IPS-18c (cell line): Measurements from ENCODE around the gene MAD1L1.

ENCODE experiments used
- H3K4me3 ChIP-seq: 2 replicates; pipeline ENCODE4 v1.7.0; 2013; ENCODE audit warnings: low read depth, mild to moderate bottlenecking, low read length, moderate library complexity; ENCODE audit not compliant: insufficient read depth
- H3K9me3 ChIP-seq: one replicate; pipeline ENCODE4 v1.6.1; 2013; ENCODE audit warnings: mild to moderate bottlenecking, low read length, moderate library complexity; ENCODE audit not compliant: control insufficient read depth, insufficient read depth

MAD1L1 gene

GRCh38 chr7:1853986-1854865, 378.5 kb downstream of the MAD1L1 start:
- no peak overlapping the region; the same call in 1 of the 2 replicates for H3K4me3 ChIP-seq

GRCh38 chr7:1853431-1853985, 379.2 kb downstream of the MAD1L1 start:
- H3K4me3 ChIP-seq, result no peak overlapping the region
- H3K9me3 ChIP-seq, result no peaks in the 10 kb centered on the region

More at GRCh38 chr7:1853986-1854865, 378.5 kb downstream of the MAD1L1 start:
- H3K9me3 ChIP-seq, result no peaks in the 10 kb centered on the region

GRCh38 chr7:1852517-1853430, 380.0 kb downstream of the MAD1L1 start:
- no peak overlapping the region for H3K4me3 ChIP-seq
- H3K9me3 ChIP-seq, result no peaks in the 10 kb centered on the region

- Histone ChIP-seq H3K9me3 (no peaks in the 10 kb centered on the region), H3K4me3 (no peak overlapping the region)
Observed at GRCh38 chr7:1851721-1852516, 380.8 kb downstream of the MAD1L1 start.

GRCh38 chr7:1850976-1851571, 381.7 kb downstream of the MAD1L1 start:
- H3K4me3 ChIP-seq, result no peak overlapping the region

GRCh38 chr7:1850111-1850975, 382.4 kb downstream of the MAD1L1 start:
- Histone ChIP-seq H3K4me3 (no peak overlapping the region), H3K9me3 (no peaks in the 10 kb centered on the region)

More at GRCh38 chr7:1850976-1851571, 381.7 kb downstream of the MAD1L1 start:
- H3K9me3 ChIP-seq, result no peaks in the 10 kb centered on the region

GRCh38 chr7:1849351-1850041, 383.2 kb downstream of the MAD1L1 start:
- Histone ChIP-seq H3K4me3 (no peak overlapping the region), H3K9me3 (no peaks in the 10 kb centered on the region)

GRCh38 chr7:1848911-1849311, 383.8 kb downstream of the MAD1L1 start:
- Histone ChIP-seq H3K9me3 (no peaks in the 10 kb centered on the region), H3K4me3 (no peak overlapping the region)

GRCh38 chr7:1848013-1848640, 384.6 kb downstream of the MAD1L1 start:
- Histone ChIP-seq H3K9me3 (no peaks in the 10 kb centered on the region), H3K4me3 (no peak overlapping the region)

- Histone ChIP-seq H3K4me3 (no peak overlapping the region), H3K9me3 (no peaks in the 10 kb centered on the region)
Observed at GRCh38 chr7:1847260-1848001, 385.3 kb downstream of the MAD1L1 start.

- Histone ChIP-seq H3K9me3 (no peaks in the 10 kb centered on the region), H3K4me3 (no peak overlapping the region)
Observed at GRCh38 chr7:1846331-1847065, 386.2 kb downstream of the MAD1L1 start.

GRCh38 chr7:1845536-1846311, 387.0 kb downstream of the MAD1L1 start:
- no peaks in the 10 kb centered on the region for H3K9me3 ChIP-seq

GRCh38 chr7:1844951-1845390, 387.8 kb downstream of the MAD1L1 start:
- H3K9me3 ChIP-seq, result no peaks in the 10 kb centered on the region
- H3K4me3 ChIP-seq, result no peak overlapping the region

More at GRCh38 chr7:1845536-1846311, 387.0 kb downstream of the MAD1L1 start:
- H3K4me3 ChIP-seq, result no peak overlapping the region
